Prostate gland (tissue), 2 donors: ENCODE results near the gene DHRS12.

Experiments used
- POLR2A ChIP-seq: fragments of 450-650 bp; IDR thresholded peaks from one replicate; pipeline ENCODE4 v1.6.1; 2016; ENCODE audit warnings: antibody characterized with exemption, mild to moderate bottlenecking
- POLR2AphosphoS5 ChIP-seq: sonication (generic); formaldehyde crosslinking; IDR thresholded peaks from one replicate; pipeline ENCODE4 v1.6.1; 2017; ENCODE audit warnings: antibody characterized with exemption
- TF ChIP-seq, protein P1 (sequence below), 4 experiments: fragments of 200-600 bp in 2 of 4; fragments of 450-650 bp in 2 of 4; sonication (generic) in 2 of 4; IDR thresholded peaks; 1 replicate in 3 of 4; 2 replicates in 1 of 4; pipeline ENCODE4 v1.5.1; 2016 to 2019; ENCODE audit warnings: antibody characterized with exemption in 4 of 4, mild to moderate bottlenecking in 2 of 4, moderate library complexity in 2 of 4

DNA sequence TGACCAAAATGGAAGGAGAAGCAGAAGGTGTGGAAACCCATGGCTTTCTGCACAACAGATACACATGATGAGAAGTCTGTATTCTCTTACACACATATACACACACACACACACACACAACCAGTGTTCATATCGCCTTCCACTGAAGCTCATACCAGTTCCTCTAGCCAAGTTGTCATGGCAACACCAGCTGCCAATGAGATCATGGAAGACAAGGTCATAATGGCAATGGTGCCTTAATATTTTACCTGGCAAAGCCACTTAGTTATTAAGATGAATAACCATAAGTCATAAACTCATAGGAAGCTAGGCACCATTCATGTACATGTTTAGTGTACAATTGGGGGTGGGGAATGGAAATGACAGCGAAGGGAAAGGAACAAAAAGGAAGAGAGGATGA, 2.6 kb upstream of the DHRS12 start:
- no peak for TF ChIP-seq POLR2AphosphoS5
- TF ChIP-seq, protein P1, sequence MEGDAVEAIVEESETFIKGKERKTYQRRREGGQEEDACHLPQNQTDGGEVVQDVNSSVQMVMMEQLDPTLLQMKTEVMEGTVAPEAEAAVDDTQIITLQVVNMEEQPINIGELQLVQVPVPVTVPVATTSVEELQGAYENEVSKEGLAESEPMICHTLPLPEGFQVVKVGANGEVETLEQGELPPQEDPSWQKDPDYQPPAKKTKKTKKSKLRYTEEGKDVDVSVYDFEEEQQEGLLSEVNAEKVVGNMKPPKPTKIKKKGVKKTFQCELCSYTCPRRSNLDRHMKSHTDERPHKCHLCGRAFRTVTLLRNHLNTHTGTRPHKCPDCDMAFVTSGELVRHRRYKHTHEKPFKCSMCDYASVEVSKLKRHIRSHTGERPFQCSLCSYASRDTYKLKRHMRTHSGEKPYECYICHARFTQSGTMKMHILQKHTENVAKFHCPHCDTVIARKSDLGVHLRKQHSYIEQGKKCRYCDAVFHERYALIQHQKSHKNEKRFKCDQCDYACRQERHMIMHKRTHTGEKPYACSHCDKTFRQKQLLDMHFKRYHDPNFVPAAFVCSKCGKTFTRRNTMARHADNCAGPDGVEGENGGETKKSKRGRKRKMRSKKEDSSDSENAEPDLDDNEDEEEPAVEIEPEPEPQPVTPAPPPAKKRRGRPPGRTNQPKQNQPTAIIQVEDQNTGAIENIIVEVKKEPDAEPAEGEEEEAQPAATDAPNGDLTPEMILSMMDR (IDR thresholded peaks at IDR 0.05), result no peak
- no peak for TF ChIP-seq POLR2A
